ENCODE measurements around the gene INAVA. TPM values are rescaled to one million over a fixed set of nuclear protein-coding genes. Genes with fewer than 3 reads are reported as not detected.
A peak's percentile ranks its signal among the peaks of the same experiment; 100 is the strongest.

The INAVA gene
- total and polyA plus RNA-seq, 10 of the 15 experiments (the other 5 are each of a cell fraction or from before 2014, with no cell fraction given): 3.6 to 15.4 (median 9.5) TPM

DNA sequence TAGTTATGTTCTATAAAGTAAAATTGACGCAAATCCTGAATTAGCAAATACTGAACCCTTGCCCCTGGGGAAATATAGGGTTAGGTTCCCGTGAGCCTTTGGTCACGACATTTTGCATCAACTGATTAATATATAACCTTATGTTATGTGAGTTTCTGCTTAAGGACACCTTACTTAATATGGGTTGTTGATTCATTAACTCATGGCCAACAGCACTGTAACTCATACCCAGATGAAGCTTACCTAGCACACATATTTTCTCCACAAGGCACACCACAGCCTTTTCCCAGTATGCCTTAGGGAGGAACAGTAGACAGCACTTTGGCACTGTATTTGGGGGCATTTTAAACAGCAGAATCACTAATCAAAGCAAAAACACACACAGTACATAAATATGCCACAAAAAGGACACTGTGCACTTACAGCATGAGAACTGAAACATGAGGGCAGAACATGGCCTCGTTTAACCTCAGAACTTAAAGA lies 15.1 kb downstream of the INAVA start (continued):
- TF ChIP-seq, protein P1, sequence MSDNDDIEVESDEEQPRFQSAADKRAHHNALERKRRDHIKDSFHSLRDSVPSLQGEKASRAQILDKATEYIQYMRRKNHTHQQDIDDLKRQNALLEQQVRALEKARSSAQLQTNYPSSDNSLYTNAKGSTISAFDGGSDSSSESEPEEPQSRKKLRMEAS (IDR thresholded peaks at IDR 0.05; ENCODE audit: low read depth, low read length): no peak
- TF ChIP-seq ATF2 (IDR thresholded peaks at IDR 0.05; ENCODE audit: low read length): no peak
- TF ChIP-seq JUND (IDR thresholded peaks at IDR 0.05; ENCODE audit: low read depth, low read length): no peak
- no peak for TF ChIP-seq NFYA (IDR thresholded peaks at IDR 0.05; ENCODE audit: borderline replicate concordance, low read depth, low read length)
- TF ChIP-seq, protein P2, sequence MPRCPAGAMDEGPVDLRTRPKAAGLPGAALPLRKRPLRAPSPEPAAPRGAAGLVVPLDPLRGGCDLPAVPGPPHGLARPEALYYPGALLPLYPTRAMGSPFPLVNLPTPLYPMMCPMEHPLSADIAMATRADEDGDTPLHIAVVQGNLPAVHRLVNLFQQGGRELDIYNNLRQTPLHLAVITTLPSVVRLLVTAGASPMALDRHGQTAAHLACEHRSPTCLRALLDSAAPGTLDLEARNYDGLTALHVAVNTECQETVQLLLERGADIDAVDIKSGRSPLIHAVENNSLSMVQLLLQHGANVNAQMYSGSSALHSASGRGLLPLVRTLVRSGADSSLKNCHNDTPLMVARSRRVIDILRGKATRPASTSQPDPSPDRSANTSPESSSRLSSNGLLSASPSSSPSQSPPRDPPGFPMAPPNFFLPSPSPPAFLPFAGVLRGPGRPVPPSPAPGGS (IDR thresholded peaks at IDR 0.05; ENCODE audit: borderline replicate concordance, insufficient read depth, low read depth, low read length, poor library complexity, severe bottlenecking): no peak
- peak; percentile 90 for TF ChIP-seq ZNF687 (IDR thresholded peaks at IDR 0.05)
- no peak for TF ChIP-seq BCL11A (IDR thresholded peaks at IDR 0.05; ENCODE audit: low read depth, low read length)
- TF ChIP-seq NFXL1 (IDR thresholded peaks at IDR 0.05; ENCODE audit: borderline replicate concordance): no peak
- TF ChIP-seq, protein P3, sequence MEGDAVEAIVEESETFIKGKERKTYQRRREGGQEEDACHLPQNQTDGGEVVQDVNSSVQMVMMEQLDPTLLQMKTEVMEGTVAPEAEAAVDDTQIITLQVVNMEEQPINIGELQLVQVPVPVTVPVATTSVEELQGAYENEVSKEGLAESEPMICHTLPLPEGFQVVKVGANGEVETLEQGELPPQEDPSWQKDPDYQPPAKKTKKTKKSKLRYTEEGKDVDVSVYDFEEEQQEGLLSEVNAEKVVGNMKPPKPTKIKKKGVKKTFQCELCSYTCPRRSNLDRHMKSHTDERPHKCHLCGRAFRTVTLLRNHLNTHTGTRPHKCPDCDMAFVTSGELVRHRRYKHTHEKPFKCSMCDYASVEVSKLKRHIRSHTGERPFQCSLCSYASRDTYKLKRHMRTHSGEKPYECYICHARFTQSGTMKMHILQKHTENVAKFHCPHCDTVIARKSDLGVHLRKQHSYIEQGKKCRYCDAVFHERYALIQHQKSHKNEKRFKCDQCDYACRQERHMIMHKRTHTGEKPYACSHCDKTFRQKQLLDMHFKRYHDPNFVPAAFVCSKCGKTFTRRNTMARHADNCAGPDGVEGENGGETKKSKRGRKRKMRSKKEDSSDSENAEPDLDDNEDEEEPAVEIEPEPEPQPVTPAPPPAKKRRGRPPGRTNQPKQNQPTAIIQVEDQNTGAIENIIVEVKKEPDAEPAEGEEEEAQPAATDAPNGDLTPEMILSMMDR (IDR thresholded peaks at IDR 0.05 in 2 of 3, conservative IDR thresholded peaks at IDR 0.05 in 1 of 3; ENCODE audit: control insufficient read depth in 2 of 3, extremely low read depth in 1 of 3, insufficient read depth in 1 of 3, low read depth in 3 of 3, low read length in 3 of 3): no peak
- TF ChIP-seq ASH2L (IDR thresholded peaks at IDR 0.05; ENCODE audit: borderline replicate concordance, low read depth): no peak
- TF ChIP-seq POLR2AphosphoS5 (IDR thresholded peaks at IDR 0.05; ENCODE audit: low read length): no peak
- TF ChIP-seq TCF3 (IDR thresholded peaks at IDR 0.05; ENCODE audit: borderline replicate concordance, insufficient read depth, low read depth, low read length): no peak
- TF ChIP-seq NR2F1 (conservative IDR thresholded peaks at IDR 0.05): peak; percentile 64
- peak; percentile 51 to 71; a peak in 2 of 4 replicates for TF ChIP-seq IKZF2 (IDR thresholded peaks at IDR 0.05)
- no peak for TF ChIP-seq IRF5 (IDR thresholded peaks at IDR 0.05; ENCODE audit: borderline replicate concordance)
- TF ChIP-seq NFYB (IDR thresholded peaks at IDR 0.05; ENCODE audit: insufficient read depth, low read depth, low read length): no peak
- no peak for TF ChIP-seq TARDBP (IDR thresholded peaks at IDR 0.05; ENCODE audit: borderline replicate concordance)
- TF ChIP-seq EP300 (IDR thresholded peaks at IDR 0.05; ENCODE audit: borderline replicate concordance in 1 of 2, control insufficient read depth in 1 of 2, low read depth in 2 of 2, low read length in 2 of 2): peak; percentile 82 to 95
- TF ChIP-seq GATAD2B (conservative IDR thresholded peaks at IDR 0.05; ENCODE audit: low read depth): 0 out of 2 replicates have a peak, but pooled peaks have one; percentile 31

Data from GM12878 (cell line).